Suppressor macrophage (primary cell): ENCODE data around the gene PDE8B.

ENCODE experiments used
- DNase-seq, 4 experiments: peaks; one replicate each; pipeline ENCODE4 v3.0.0-alpha.2; 2020 to 2022

The PDE8B gene

DNA sequence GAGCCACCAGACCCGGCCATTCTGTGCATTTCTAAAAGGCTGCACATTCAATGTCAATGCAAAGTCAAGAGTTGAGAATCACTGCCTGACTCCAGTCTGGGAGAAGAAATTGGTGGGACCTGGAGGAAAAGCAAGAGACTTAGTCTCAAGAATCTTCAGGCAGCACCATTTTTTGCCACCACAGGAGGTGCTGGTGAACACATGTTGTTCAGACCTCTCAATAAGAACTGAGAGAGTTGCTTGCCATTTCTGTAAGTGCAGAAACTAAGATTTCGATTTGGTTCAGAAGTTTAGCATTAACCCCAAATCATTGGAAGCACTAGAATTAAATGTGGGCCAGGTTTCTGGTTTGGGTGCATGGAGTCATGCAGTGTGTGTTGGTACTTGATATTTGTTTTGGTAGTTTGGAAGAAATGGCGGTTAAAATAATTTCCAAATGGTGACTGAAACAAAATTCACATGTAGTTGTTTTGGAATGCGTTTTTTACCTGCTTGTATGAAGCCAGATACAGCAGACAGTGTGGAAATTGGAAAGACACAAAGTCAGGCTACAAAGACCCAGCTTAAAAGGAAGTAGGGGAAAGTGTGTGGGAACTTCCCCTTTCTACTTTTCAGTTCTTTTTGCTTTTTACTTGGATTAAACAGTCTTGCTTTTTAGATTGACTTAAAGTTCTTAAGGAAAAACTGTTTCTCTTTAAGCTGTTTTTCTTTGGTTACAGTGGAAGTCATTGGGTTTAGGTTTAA is 20.4 kb downstream of the PDE8B start:
- DNase-seq: peak; percentile 24 to 70 (median 58)

DNA sequence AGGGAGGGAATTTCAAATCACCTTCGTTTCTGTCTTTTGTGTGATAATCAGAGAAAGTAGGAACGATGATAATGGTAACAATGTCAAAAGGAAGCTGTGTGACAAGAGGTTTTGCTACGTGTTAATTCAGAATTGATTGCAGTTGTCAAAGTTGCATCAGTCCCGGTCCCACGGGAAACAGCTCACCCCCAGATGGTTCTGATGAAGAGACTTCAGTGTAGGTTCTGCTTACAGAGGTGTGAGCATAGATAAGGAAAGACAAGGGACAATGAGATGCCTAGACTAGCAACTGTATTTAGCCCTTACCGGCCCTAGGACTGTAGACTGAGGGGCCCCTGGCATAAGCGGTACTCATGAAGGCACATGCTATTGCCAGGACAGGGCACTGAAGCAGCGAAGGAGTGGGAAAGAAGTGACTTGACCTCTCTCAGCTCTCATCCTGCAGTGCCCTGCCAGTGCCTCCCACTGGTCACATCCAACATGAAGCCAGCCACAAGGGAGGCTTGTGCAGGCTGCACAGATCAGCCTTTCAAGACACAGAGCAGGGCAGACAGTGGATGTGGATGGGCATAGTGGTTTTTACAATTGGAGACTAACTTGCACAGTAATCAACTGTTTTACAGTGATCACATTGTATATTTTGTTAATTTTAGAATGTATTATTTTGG is 21.1 kb downstream of the PDE8B start:
- peak; percentile 64 to 81 (median 71) for DNase-seq

DNA sequence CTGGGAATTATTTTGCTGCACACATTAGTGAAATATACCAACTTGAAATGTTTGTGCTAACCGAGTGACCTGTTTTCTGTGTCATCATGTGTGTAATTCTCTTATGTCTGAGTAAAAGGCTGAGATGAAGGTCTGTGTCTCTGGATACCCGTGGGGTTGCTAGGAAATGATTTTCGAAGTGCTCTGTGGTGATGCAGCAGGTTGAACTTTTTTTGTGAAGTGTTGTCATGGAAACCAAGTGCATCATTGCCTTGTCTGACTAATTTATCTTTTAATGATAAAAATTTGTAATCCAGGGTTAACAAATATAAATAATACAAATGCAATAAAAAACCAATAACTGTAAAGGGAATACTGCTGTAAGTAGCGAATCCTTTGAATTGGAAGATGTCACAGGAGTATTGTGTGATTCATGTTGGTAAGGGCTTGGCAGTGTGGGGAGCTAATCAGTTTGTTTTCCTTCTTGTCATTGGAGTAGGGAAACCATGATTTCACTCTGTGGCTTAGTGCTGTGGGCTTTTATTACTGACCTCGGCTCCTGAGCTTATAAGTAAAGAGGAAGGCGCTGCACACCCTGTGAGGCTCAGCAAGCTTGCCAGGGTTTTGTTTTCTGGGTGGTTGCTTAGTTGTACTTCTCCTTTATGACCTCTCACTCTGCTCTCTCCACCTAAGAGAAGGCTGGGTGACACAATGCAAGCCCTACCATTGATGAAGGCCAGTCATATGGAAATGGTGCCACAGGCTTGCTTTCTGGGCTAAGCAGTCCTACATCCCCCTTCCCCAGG is 22.3 kb downstream of the PDE8B start:
- peak; percentile 89 to 96 (median 91) for DNase-seq

DNA sequence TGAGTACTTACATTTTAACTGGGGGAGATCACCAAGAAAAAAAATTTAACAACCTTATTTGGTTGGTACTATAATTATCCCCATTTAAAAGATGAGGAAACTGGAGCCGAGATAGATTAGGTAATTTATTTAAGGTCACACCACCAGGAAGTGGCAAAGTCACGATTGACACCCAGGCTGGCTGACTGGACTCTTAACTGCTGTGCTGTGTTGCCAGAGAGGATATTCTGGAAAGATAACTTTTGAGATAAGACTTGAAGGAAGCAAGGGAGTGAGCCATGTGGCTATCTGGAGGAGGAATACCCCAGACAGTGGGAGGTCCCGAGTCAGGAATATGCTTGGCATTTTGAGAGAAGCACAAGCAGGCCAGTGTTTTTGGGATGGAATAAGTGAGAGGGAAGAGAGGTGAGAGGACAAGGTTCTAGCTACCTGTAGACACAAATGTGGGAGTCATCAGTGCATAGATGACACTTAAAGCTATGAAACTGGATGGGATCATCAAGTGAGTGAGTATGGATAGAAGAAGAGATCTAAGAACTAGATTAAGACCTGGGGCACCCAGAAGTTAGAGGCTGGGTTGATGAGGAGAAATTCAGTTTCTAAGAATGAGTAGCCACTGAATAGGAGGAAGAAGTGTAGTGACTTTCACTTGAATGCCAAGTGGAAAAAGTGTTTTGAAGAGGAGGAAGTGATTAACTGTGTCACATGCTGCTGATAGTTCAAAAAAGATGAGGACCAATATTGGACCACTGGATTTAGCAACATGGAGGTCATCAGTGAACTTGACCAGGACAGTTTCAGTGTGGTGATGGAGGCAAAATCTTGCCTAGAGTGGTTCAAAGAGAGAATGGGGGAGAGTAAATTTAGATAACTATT is 25.6 kb downstream of the PDE8B start:
- DNase-seq: peak; percentile 11 to 53 (median 46)

DNA sequence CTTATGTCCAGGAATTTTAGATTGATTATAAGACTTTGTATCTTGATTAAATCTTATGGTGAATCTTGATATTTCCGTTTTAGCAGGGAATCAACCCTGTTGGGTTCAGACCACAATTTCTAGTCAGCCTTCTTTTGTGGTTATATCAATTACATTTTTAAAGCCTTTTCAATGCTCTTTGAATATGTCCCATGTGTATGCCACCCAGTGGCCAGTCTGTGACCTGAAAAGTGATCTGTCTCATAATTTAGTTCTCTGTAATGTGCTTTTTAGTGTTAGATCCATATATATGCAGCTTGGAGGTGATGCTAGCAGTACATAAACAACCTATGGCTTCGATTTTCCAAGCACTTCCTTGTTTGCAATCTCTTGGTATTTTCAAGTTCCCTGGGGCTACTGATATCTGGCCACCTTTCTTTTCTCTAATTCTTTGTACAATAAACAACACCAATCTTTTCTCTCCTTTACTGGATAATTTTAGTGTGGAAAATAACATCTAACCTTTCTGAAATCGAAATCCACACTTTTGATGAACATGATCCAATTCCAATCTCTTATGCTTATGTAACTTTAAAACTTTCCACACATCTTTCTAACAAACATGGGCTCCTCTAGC is 28.8 kb downstream of the PDE8B start:
- DNase-seq: peak; percentile 38 to 63 (median 54)

DNA sequence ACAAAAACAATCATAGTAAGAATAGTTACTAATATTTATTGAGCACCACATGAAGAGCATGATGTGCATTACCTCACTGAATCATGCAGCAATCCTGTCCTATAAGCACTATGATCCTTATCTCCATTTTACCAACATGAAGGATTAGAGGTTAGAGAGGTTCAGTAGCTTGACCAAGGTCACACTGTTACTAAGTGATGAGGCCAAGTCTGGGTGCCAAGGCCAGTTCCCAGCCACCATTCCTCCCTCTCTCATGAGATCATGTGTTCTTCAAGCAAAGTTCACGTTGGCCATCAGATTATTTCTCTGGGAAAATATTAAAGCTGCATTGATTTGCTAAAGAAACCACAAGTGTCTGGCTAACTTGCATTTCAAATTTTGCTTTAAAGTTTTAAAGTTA is 31.0 kb downstream of the PDE8B start:
- no peak for DNase-seq

DNA sequence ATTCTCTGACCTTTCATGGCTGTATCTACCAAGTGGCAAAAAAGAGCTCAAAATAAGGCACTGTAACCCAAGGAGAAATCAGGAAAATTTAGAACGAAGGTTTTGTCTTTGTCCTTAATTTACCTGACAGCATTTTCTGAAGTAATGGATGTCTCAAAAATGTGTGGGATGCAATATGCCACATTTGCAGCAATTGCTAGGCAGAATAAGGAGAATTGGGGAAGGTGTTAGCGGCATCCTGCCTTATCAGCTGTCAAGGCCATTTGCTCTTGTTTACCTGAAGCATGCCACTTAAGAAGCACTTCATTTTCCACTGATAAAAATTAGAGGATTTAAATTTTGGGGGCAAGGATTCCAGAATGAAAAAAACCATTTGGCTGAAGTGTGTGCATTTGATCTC is 39.0 kb downstream of the PDE8B start:
- DNase-seq: no peak

DNA sequence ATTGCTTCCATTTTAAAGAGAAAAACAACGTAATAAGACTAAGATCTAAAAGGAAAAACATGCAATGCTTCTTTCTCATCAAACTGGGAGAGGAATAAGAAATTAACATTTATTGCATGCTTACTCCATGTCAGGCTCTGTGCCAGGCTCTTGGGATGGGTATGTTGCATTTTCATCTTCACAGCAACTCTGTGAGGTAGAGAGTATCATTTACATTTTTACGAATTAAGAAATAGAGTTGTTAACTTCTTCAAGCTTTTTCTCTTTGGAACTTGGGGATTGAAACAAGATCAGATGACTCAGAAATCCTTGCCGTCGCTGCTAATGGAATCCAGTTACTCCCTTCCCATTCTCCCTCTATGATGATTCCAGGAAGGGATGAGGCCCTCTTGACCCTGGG is 39.5 kb downstream of the PDE8B start:
- DNase-seq: no peak

DNA sequence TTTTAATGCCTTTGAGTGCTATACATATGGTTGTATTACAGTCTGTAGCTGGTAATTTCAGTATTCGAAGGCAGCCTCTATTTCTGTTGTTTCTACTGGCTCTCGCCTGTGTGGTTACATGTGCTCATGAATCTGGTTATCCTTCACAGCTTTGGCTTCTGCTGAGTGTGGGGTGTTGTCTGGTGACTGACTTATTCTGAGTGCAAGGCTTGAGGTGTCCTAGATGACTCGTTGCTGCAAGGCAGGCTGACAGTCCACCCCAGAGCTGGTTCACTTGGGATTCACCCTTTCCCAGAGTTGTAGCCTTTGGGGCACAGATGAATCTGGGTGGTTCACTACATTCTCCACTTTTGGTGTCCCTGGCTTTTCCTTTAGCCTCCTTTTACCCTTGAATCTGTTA is 41.4 kb downstream of the PDE8B start:
- DNase-seq: peak in 1 of 4 experiments; percentile 10

DNA sequence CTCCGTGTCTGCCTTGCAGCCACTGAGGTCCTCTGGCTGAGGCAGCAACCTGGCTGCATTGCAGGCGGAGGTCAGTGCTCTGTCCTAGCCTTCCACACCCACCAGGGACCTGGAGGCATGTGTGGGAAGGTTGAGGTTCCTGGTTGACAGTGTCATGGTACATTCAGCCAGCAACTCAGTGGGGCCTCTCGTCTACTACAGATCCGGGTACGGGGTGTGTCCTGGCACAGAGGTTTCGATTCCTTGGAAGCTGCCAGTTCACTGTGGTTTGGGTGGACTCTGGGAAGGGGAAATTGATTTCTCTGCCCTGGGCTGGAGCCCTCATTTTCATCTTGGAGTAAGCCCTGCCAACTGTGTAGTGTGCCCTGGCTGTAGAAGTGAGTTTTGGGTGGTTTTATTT is 45.1 kb downstream of the PDE8B start:
- DNase-seq: no peak

DNA sequence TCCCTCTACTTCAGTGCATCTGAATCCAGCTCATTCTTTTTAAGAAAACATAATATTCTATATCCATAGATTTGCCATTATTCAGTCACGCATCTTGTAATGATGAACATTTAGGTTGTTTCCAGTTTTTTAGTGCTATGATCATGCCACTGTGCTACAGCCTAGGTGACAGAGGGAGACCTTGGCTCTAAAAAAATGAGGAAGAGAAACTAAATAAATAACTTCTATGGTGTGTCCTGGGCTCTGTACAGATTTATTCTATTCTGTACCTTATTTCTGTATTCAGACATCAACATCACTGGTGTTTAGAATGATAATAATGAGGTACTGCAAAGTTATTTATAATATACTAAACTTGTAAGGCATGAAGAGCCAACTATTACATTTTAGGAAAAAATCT is 45.9 kb downstream of the PDE8B start:
- DNase-seq: no peak

DNA sequence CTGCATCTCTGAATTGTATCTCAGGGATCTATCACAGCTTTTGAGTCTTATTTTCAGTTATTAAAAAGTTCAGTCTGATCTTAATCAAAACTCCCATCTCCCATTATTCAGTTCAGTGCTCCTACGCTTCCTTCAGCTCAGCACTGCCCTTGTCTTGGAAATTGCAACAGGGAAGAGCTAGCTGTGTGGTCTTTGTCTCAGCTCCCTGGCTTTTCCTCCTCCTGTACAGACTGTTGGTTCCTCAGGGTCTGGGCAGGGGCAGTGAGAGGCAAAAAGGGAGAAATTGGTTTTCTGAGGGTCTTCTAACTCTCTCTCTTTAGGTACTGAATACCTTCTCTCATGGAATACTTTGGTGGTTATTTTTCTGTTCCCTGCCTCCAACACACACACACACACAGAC is 48.2 kb downstream of the PDE8B start:
- DNase-seq: no peak

DNA sequence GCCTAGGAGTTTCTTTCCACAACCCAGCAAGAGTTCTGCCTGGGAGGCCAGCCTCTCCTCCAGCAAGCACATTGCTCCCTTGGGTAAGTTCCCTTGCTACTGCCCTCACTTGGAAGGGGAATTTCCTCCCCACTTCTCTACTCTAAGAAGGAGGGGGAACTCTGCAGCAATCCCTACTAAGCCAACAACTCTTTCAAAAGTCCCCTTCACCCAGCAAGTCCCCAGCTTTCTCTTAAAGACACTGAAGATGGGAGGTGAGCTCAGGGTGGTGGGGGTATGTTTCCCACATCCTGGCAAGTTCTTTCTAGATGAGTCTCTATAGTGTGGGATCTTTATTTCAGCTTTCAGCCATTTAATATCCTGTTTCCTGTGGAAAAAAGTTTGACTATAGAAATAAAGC is 49.0 kb downstream of the PDE8B start:
- peak in 3 of 4 experiments; percentile 41 to 57 (median 57) for DNase-seq

DNA sequence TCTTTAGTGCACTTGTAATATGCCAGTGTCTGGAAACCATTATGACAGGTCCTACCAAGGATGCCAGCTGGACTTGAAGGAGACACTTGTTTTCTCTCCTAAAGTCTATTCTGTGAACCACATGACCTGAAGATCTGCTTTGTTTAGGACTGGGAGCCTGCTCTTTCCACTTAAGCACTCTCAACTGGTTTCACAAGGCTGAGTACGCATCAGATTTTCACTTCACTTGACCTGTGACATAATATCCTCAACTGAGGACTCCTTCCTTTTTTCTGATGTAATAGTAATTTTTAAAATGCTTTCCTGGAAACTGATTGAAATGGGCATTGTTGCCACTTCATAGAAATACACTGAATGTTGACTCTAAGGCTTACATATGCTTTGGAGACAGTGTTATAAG is 52.2 kb downstream of the PDE8B start:
- DNase-seq: peak; percentile 44 to 69 (median 58)

DNA sequence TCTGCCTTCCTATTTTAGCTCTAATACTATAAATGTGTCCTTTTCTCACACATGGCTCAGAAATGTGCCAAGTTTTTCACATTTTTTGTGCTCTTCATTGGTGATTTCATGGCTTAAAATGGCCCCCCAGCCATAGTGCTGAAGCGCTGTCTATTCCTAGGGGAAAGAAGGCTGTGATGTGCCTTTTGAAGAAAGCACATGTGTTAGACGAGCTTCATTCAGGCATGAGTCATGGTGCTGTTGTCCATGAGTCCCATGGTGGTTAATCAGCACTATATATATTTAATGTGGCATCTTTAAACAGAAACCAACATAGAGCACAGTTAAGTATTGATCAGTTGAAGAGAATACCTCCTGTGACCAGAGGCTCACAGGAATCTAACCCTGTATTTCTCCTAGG is 55.8 kb downstream of the PDE8B start:
- DNase-seq: peak; percentile 22 to 61 (median 47)

DNA sequence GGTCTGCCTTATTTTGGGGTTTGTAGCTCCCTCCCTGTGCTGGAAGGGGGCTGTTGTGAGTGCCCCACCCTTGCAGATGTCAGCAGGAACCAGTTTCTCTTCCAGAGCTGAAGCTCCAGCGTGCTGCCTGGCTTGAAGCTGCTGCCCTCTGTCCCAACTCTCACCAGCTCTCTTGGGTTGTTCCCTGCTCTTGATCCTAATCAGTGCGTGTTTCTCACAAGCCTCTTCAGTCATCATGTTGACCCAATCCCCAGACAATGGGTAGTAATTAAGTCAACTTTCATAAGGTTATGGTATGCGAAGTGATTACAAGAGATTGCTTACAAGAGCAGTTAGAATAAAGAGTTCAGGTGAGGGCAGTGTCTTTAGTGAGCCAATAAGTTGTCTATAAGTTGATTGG is 57.0 kb downstream of the PDE8B start:
- DNase-seq: no peak

DNA sequence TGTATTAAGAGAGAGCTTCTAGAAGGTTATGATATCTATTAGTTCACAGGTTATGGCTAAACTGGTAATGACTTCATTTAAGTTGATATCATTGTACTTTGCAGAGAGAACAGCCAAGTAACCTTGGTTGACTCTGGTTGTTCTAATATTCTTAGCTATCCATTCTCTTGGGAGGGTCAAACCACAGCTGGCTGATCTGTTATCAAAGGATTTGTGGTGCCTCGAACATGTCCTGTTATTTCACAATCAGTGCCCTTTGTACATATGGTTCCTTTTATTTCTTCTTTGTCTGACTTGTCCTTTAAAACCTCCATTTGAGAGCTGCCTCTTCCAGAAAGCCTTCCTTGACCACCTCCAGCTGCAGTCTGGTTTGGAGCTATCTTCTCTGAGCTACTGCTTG is 61.7 kb downstream of the PDE8B start:
- peak in 1 of 4 experiments; percentile 26 for DNase-seq

DNA sequence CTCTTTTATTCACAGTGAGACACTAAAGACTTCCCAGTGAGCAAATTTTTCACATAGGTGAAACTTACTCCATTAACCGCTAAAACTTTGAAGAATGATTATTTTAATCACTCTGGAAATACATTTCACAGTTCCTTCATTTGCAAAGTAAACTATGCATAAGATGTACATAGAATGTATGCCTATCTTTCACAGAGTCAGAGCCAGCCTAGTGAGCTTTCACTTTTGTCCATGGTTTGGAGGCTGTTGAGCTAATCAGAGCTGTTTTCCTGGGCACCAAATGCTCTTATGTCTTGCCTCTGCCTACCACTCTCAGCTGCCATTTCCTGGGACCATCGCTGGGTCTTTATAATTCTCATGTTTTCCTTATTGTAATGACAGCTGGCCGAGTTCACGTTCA is 67.3 kb downstream of the PDE8B start:
- no peak for DNase-seq

DNA sequence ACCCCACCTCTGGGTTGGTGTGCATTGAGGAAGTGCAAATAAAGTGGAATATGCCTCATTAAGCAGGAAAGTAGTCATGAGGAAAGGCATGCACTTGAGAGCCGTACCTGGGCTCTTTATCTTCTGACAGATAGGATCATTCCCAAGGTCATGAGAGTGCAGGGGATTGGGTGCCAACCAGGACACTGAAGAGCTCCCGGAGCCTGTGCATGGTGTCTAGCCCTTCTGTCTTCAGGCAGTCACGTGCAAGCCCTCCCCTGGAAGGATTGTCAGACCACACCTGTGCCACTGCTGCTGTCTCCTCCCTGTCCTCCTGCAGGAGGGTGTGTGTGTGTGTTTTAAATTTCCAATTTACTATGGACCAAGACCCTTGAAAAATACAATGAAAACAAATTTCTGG is 69.6 kb downstream of the PDE8B start:
- no peak for DNase-seq

DNA sequence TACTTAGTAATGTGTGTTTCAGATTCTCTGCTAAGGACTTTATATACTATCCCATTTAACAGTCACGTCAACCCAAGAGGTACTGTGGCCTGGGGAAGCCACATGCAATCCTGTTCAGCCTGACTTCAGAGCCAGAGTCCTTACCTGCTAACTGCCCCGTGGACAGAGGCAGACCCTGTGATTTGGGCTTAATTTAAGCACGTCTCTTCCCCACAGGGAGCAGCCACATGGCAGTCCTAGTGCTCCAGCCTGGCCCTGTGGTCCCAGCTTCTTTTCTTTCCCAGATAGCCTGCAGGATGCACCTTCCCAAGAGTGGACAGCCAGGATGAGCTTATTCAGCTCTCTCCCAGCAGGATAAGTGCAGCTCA is 71.5 kb downstream of the PDE8B start:
- DNase-seq: no peak

DNA sequence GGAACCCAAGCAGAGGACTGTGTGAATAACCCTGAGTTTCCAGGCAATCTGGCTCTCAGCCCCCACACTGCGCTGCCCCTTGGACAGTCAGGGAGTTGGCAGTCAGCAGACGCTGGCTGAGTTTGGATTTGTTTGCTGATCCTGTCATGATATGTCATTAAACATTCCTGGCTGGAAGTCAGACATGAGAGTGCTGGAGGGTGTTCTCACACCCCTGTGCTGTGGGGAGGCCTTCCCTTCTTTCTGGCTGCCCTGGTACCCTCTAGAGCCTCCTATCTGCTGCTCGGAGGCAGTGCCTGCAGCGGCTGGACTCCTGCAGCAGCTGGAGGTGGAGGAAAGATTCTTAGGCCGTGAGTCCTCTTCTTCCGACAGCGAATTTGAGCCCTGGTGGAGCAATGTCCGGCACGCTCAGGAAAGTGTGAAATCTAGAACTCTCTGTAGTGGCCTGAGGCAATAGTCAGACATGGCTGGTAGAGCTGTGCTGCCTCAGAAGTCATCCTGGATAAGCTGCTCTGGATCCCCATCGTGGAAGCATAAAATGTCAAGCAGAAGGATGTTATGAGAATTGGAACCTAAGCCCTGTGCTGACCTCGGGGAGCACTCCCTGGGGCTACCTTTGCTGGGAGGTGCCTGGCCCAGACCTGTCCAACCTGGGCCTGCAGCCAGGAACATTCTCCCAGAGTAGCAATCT is 72.0 kb downstream of the PDE8B start:
- no peak for DNase-seq
